Effector CD4-positive, alpha-beta T cell (primary cell): ENCODE measurements around the gene PATJ.

Experiments used
- DNase-seq: peaks from one replicate; pipeline ENCODE4 v3.0.0-alpha.2; 2020

The PATJ gene

GRCh38 chr1:62064829-62065407 lies 322.6 kb downstream of the PATJ start:
- DNase-seq, result no peak

GRCh38 chr1:62066713-62067112 lies 324.4 kb downstream of the PATJ start:
- no peak for DNase-seq

GRCh38 chr1:62068416-62068843 lies 326.1 kb downstream of the PATJ start:
- no peak for DNase-seq

GRCh38 chr1:62068978-62069377 lies 326.7 kb downstream of the PATJ start:
- no peak for DNase-seq

GRCh38 chr1:62070384-62071011 lies 328.2 kb downstream of the PATJ start:
- no peak for DNase-seq

GRCh38 chr1:62071695-62072094 lies 329.4 kb downstream of the PATJ start:
- DNase-seq, result no peak

GRCh38 chr1:62076286-62076685 lies 334.0 kb downstream of the PATJ start:
- no peak for DNase-seq

- DNase-seq, result no peak
Measured at GRCh38 chr1:62077821-62078220, 335.5 kb downstream of the PATJ start.

- DNase-seq, result peak; percentile 16
Measured at GRCh38 chr1:62082456-62083363, 340.4 kb downstream of the PATJ start.

GRCh38 chr1:62084310-62084890 lies 342.1 kb downstream of the PATJ start:
- no peak for DNase-seq

GRCh38 chr1:62088439-62088838 lies 346.2 kb downstream of the PATJ start:
- DNase-seq, result no peak

- DNase-seq, result no peak
Measured at GRCh38 chr1:62089570-62089969, 347.3 kb downstream of the PATJ start.

GRCh38 chr1:62090016-62090415 lies 347.7 kb downstream of the PATJ start:
- no peak for DNase-seq

- no peak for DNase-seq
Measured at GRCh38 chr1:62092110-62092509, 349.8 kb downstream of the PATJ start.

- DNase-seq, result no peak
Measured at GRCh38 chr1:62093261-62093660, 351.0 kb downstream of the PATJ start.

GRCh38 chr1:62097464-62097863 lies 355.2 kb downstream of the PATJ start:
- no peak for DNase-seq

GRCh38 chr1:62100442-62100841 lies 358.2 kb downstream of the PATJ start:
- DNase-seq, result no peak

GRCh38 chr1:62103846-62104245 lies 361.6 kb downstream of the PATJ start:
- no peak for DNase-seq

GRCh38 chr1:62107923-62108322 lies 365.6 kb downstream of the PATJ start:
- no peak for DNase-seq

GRCh38 chr1:62109124-62109523 lies 366.8 kb downstream of the PATJ start:
- no peak for DNase-seq

- no peak for DNase-seq
Measured at GRCh38 chr1:62110198-62110817, 368.0 kb downstream of the PATJ start.

GRCh38 chr1:62111084-62111483 lies 368.8 kb downstream of the PATJ start:
- DNase-seq, result no peak

GRCh38 chr1:62113507-62113906 lies 371.2 kb downstream of the PATJ start:
- no peak for DNase-seq
